ENCODE results near the gene TXNRD1.
"Not testable (repeated sequence)": the region's sequence is repeated elsewhere in the genome, so short reads cannot be mapped to it uniquely, and the experiment has no call there.

The TXNRD1 gene

DNA sequence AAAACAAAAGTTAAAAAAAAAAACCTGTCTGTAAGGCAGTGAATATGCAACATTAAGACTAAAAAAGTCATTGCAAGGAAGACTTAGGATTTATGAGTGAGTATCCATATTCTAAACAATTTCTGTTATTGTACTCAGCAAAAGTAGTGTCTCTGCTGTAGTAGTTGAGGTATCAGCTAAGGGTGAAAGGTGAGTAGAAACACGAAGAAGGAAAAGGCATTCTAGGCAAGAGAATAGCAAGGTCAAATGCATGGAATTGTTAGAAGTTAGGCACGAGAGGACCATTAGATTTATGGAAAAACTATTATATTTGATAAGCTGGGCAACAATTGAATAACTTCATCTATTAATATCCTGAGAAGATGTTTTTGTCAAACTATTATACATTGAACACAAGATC lies 89.8 kb downstream of the TXNRD1 start:
- no peak for DNase-seq (ENCODE audit: low spot score)

DNA sequence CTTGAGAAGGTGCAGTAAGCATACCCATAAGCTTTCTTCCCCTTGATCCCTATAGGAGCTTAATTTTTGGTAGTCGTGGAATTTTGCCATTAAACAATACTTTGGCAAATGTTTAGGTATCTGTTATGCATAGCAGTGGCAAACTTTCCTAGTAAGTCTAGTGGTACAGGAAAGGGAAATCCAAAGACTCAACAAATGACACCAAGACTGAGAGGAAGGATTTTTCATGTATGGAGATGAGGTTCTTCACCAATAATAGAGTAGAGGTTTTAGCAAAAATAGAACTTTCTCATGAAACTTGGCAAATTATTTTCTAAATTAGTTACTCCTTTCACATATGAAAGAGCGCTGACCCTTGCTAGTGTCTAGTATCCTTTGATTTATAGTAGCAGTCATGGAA lies 90.8 kb downstream of the TXNRD1 start:
- DNase-seq (ENCODE audit: low spot score) = no peak

DNA sequence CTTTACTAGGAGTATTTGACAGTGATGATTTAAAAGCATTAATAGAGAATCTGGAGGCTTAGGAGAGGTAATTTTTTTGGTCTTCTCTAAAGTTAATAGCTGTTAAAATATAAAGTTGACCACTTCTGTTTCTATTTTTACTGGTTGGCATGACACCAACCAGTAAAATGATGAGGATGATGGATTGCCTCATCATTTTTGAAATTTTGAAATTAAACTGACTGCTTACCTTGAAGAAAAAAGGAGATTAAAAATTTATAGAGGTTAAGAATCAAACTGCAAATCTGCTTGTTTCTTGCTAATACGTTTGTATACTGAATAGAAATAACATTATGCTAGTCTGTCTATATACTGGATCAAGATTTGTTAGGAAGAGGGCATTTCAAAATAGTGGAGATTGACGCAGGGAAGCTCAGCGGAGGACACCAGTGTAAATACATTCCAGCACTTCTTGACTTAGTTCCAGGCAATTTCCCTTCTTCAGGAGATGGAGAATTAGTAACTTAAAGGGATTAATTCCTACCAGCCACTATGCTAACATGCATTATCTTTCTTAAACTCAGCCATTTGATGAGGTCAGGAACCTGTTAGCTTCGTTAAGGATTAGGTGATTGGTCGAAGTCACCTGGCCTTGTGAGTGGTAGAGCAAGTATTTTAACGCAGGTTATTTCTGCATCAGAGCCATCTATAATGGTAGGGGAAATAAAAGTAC lies 91.5 kb downstream of the TXNRD1 start:
- DNase-seq (ENCODE audit: low spot score) = no peak

DNA sequence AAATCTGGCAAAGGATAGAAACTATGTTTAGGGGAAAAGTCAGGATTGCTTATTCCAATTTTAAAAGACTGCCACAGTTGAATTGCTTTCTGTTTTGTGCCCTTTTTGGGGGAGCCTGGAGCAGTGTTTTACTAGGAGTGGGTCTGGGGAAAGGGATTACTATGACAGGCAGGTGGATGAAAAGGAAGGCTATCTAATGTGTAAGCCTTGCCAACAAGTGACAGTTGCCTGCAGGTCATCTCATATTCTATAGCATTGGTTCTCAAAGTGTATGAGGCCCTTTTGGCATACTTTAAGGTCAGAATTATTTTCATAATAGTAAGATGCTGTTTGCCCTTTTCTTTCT lies 92.0 kb downstream of the TXNRD1 start:
- DNase-seq (ENCODE audit: low spot score) = no peak

DNA sequence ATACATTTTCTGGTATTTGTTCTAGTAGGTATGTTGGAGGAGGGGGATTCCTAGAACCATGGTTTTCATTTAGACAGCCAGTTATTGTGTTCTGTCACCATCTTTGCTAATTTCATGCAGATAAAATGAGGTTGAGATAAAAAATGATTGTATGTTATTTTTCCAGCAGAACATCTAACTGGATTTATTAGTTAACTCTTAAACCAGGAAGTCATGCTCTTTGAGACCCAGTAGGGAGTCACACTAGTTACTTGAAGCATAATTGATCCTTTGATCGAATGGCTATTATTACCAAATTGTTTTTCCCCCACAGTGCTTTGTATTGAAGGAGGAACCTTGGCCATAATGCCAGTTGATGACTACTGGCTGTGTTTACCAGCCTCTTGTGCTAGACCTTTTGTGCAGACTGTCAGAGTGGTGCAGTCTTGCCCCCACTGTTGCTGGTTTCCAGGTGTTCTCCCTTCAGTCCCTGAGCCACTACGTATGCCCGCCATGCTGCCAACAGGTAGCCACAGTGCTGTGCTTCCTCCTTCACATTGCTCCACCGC lies 93.9 kb downstream of the TXNRD1 start:
- no peak for DNase-seq (ENCODE audit: low spot score)

DNA sequence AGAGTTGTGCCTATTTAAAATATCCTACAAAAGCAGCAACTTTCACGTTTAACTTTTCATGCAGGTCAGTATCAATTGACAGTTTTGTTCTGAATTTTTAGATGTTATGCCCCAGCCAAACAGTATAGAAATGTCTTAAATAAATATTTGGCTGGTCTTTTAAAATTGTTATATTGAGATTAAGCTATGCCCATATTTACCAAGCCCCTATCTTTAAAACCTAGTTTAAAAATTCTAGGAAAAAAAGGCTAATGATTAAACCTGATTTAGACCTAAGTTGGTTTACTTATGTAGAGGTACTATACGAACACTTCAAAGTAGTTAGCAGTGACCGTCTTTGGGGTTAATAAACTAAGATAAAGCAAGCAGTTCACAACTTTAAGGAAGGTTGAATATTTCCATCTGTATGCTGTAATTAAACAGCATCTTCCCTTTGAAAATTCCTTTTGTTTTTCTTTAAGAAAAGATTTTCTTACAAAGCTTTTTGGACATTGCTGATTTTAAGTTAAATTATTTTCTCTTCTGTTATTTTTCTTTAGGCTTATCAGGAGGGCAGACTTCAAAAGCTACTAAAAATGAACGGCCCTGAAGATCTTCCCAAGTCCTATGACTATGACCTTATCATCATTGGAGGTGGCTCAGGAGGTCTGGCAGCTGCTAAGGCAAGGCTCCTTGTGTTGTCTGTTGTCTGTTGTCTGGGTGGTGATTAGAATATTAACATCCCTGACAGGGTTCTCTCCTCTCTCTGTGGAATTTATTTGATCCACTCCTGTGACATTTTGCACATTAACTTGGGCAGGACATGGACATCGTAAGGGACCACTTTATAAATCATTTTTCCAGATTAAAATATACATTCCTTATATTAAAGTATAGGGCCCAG lies 95.4 kb downstream of the TXNRD1 start:
- no peak for DNase-seq (ENCODE audit: low spot score)

DNA sequence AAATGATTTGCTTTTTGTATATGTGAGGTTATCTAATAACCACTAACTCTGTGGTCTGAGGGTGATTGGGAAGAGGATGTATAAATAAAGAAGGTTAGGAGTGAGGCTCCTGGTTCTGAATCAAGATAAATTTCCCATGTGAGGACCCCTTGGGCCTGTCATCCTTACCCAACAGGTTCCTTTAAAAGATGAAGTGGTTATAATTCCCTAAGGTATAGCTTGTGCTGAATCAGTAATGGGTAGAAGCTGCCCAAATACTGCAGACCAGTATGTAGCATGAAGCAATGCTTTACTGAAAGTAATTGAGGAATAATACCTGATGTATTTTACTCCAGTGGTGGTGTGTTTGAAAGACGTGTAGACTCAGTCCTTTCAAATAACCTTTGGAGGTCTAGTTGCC lies 96.6 kb downstream of the TXNRD1 start:
- no peak for DNase-seq (ENCODE audit: low spot score)

DNA sequence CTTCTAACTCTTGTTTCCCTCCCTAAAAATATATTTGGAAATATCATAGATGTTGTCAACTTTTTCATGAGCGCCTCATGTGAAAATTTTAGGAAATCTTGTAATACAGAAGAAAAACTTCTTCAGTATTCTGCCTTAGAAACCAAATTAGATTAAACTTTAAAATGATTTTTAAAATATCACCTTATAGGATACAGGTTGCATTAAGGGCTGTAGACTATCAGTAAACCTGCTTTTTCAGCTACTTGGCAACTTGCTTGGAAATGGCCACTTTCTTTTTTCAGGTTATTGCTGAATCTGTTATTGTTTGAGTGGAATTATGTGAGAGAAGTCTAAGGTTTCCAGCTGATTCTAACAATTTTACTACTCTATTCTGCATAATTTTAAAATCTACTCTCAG lies 97.1 kb downstream of the TXNRD1 start:
- DNase-seq (ENCODE audit: low spot score) = no peak

DNA sequence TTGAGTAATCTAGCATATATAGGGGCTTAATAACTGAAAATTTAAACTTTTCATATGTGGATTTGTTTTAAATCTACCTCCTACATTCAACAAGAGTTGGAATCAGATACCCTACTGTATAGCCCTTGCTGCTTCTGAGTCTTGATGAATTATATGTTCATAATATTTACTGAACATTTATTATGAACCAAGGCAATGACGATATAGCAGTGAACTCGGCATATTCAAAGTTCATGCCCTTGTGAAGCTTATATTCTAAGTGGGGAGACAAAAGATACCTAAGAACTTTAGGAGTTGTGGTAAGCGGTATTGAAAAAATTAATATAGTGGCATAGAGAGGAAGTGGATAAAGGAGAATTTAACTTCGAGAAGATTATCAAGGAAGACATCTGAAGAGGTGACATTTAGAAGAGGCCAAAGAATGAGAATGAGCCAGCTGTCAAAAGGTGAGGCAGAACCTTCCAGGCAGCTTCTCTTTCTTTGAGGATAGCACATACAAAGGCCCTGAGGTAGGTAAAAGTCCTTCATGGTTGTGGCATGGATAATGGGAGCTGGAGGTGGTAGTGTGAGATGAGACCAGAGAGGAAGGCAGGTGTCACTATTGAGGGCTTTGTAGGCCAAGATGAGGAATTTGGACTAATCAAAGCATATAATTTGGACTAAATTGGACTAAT lies 98.1 kb downstream of the TXNRD1 start:
- DNase-seq (ENCODE audit: low spot score) = no peak

DNA sequence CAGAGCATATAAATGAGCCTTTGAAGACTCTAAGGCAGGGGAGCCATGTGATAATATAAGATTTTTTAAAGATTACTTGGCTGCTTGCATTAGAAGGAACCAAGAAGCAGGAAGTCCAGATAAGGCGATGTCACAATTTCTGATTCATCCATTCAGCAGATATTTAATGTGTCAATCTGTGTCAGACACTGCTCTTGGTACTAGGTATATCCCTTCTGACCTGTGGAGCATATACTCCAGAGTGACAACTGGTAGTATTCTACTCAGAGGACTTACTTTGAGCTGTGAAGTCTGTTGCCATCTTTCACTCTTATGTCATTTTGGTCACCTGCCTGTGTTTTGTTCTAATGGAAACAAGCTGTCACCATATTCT lies 98.6 kb downstream of the TXNRD1 start:
- no peak for DNase-seq (ENCODE audit: low spot score)

DNA sequence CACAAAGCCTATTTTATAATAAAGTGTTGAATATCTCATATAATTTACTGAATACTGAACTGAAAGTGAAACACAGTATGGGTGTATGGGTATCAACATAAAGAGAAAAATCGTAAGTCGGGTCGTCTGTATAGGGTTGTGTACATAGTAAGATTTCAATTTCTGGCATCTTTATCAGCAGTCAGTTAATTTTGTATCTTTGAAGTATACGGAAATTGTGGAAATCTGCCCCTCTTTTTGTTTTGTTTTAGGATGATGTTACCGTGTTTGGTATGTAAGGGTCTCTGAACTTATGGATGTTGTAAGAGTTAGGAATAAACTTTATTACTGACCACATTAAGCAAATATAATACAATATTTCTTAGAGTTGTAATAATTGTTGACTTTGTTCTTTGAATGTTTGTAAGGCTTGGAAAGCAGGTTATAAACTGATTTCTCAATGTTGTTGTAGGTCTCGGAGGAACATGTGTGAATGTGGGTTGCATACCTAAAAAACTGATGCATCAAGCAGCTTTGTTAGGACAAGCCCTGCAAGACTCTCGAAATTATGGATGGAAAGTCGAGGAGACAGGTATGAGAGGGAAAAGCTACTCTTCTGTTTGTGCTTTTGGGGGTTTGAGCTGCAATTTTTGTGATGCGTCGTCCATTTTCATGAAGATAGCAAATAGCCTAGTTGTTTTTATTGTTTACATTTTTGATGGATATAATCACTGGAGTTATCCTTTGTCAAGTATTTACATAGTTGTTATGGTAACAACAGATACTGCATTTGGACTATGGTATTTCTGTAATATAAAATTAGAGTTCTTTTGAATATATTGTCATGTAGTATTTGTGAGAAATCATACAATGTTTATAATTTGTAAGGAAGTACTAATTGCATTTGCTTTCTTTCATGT lies 100.0 kb downstream of the TXNRD1 start:
- no peak for DNase-seq (ENCODE audit: low spot score)

DNA sequence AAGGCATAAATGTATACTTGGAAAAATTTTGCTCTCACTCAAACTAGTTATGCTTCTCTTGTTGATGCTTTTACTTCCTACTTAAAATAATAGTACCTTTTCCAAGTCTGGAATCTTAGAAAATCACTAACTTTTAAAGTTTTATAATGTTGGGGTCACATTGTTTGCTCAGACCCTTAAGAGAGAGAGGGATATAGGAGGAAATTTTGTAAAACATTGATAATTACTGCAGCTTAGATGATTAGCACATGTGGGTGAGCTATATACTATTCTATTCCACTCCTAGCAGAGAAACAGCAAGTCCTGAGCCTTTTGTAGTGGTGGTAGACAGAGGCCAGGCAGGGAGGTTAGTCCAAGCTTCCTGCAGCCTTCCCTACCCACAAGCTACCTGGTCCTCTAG lies 101.4 kb downstream of the TXNRD1 start:
- no peak for DNase-seq (ENCODE audit: low spot score)

DNA sequence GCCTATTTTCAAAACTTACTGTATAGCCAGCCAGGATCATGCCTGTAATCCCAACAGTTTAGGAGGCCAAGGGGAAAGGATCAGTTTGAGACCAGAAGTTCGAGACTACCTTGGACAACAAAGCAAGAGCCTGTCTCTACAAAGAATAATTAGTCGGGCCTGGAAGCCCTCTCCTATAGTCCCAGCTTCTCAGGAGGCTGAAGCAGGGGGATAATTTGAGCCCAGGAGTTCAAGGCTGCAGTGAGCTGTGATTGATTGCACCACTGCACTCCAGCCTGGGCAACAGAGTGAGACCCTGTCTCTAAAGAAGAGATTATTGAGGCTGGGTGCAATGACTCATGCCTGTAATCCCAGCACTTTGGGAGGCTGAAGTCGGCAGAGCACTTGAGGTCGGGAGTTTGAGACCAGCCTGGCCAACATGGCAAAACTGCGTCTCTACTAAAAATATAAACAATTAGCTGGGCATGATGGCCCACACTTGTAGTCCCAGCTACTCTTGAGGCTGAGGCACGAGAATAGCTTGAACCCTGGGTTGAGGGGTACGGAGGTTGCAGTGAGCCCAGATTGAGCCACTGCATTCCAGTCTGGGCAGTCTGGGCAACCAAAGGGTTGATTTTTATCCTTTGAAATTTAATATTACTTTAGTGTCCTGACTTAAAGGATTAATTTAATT lies 102.1 kb downstream of the TXNRD1 start:
- DNase-seq (ENCODE audit: low spot score) = no peak

DNA sequence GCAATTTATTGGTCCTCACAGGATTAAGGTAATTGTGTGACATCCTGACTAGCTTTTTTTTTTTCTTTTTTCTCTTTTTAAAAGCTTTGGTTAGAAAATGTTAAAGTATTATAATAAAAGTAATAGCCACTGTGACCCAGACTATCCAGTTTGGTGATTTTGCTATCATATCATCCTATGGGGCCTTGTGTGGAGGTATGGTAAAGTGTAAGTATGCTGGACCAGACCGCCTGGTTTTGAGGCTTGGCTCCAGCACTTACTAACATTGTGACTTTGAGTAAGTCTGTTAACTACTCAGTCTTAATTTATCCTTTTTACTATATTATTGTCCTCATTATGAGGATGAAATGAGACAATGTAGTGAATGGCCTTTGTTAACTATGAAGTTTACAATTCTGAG lies 103.4 kb downstream of the TXNRD1 start:
- DNase-seq (ENCODE audit: low spot score) = no peak

DNA sequence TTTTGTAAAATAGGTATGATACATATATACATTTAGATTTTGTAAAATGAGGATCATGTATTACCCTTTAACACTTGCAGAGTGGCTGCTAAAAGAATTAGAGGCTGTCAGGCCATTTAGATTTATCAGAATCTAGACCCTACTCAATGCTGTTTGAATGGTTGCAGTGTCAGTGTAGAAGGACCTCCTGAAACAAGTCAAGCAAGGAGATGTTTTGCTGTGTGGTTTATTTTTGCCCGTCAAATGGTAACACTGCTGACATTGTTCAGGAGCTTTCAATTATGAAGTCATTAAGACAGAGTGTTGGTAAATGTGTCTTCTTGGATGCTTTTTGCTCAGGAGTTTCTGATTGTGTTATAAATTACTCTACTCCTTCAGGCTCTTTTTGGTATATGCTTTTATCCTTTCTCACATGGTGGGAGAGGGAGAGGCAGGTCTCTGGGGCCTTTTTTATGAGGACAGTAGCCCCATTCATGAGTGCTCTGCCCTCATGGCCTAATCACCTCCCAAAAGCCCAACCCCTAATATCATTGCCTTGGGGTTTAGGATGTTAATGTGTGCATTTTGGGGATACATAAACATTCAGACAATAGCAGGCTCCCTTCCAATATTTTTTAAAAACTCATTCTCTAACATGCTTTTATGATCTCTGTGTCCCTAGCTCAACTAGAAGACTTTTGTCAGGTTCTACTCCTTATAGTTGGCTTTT lies 104.5 kb downstream of the TXNRD1 start:
- DNase-seq (ENCODE audit: low spot score) = no peak

DNA sequence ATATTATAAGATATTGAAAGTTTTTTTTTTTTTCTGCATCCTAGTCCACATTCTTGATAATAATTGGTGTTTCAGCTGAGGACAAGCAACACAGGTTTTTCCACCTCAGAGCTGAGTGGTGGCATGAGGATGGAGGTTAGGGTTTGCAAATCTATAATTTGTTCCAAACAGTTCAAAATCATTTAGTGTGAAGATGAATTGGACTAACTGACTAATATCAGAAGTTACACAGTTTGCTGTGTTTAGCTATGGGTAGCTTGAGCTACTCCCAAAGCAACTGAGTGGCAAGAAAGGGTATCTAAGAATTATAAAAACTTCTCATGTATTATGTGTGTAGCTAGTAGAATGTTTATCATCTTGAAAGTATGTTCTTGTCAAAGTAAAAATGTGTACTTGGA lies 105.0 kb downstream of the TXNRD1 start:
- no peak for DNase-seq (ENCODE audit: low spot score)

DNA sequence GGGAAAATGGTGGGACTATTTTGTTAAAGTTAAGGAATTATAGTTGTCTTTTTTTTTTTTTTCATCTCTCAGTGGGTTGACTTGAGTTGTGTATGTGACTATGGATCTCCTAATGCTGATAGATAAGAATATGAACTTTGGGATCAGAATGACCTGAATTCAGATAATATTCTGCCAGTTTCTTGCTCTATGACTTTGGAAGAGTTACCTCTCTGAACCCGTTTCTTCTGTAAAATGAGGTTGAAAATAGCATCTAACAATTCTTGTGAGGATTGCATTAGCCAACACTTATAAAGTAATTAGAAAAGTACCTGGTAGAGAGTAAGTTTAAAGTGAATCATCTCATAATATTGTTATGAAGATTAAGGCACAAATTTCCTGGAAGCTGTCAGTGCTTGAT lies 106.4 kb downstream of the TXNRD1 start:
- DNase-seq (ENCODE audit: low spot score) = no peak

DNA sequence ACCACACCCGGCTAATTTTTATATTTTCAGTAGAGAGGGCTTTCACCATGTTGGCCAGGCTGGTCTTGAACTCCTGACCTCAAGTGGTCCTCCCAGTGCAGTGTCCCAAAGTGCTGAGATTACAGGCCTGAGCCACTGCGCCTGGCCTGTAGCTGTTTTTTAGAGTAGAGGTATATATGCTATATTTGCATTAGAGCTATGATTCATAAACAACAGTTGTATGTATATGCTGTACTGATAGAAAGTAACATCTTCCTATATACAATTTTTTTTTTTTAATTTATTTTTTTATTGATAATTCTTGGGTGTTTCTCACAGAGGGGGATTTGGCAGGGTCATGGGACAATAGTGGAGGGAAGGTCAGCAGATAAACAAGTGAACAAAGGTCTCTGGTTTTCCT lies 107.0 kb downstream of the TXNRD1 start:
- DNase-seq (ENCODE audit: low spot score) = not testable (repeated sequence)

DNA sequence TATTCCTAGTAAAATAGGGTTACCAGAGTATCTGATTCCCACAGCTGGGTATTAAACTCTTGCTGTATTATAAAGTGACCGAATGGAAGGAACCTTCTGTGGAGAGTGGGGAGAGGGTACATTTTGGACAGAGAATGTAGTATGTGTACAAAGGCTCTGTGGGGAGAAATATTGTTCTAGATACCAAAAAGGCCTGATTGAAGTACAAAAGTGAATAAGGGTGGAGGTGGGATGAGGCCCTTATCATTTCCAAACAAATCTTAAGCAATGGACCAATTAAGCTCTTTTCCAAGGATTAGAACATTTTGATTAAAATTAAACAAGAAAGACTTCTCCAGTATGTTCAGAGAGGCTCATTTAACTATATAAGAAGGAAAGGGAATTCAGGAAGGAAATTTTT lies 108.3 kb downstream of the TXNRD1 start:
- no peak for DNase-seq (ENCODE audit: low spot score)

DNA sequence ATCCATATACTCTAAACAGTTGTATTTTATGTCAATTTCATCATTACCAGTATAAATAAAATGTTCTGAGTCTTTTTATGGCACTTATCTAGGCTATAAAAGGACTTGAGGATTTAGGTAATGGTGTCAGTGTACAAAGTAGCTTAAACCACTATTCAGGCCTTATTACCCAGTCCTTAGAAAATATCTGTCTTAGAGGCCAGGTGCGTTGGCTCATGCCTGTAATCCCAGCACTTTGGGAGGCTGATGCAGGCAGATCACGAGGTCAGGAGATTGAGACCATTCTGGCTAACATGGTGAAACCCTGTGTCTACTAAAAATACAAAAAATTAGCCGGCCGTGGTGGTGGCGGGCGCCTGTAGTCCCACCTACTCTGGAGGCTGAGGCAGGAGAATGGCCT lies 112.7 kb downstream of the TXNRD1 start:
- DNase-seq (ENCODE audit: low spot score) = not testable (repeated sequence)

DNA sequence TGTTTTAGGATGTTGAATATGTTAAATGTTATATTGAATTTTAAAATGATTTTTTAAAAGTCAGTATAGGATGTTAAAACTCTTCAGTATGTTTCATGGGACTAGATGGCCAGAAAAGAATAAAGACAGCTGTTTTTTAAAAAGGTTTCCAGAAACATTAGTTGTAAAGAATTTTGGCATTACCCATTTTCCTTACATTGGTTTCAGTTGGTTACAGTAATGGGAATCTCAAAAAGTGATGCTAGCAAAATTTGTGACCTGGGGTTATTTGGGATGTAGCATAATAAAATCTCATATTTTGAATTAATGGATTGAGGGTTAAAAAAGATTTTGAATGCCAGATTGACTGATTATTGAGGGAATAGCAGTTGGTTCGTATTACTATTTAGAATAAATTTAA lies 113.2 kb downstream of the TXNRD1 start:
- DNase-seq (ENCODE audit: low spot score) = no peak
